ENCODE measurements around the gene SGPL1.

The SGPL1 gene

GRCh38 chr10:70812814-70813213 is 2.9 kb upstream of the SGPL1 start:
- H3K27me3 ChIP-seq (ENCODE audit: control insufficient read depth in 1 of 2, insufficient read depth in 2 of 2, low read length in 2 of 2): peaks cover 0 to 2% of the 10 kb centered on the region in 2 donors
- no peak overlapping the region for H3K4me3 ChIP-seq (ENCODE audit: low read length in 2 of 2)
- H3K36me3 ChIP-seq (ENCODE audit: control insufficient read depth in 2 of 2, insufficient read depth in 2 of 2, low read length in 2 of 2): no peaks in the 10 kb centered on the region
- H3K9ac ChIP-seq (ENCODE audit: low read length in 2 of 2): no peak overlapping the region
- no peak overlapping the region for H3K27ac ChIP-seq (ENCODE audit: low read length)
- H3K4me1 ChIP-seq (ENCODE audit: control insufficient read depth, insufficient read depth, low read length): peaks cover 12% of the 10 kb centered on the region
- H3K9me3 ChIP-seq (ENCODE audit: control insufficient read depth in 2 of 2, low read length in 2 of 2): no peaks in the 10 kb centered on the region

DNA sequence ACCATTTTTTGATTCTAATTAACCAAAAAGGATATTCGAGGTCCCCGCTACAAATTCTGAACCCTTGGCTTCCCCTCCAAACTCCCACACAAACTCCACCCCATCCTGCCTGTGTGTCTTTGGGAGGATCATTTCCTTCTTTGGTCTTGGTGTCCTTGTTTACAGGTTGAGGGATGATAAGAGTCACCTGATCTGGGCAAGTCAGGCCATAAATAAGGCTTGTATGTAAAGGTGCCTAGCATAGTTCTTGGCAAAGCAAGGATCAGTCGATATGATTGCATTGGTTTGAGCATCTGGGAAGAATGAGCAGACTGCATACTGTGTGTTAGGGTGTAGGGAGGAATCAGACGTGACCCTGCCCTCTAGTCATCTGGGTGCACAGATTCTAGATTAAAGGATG is 1.6 kb upstream of the SGPL1 start:
- Histone ChIP-seq H3K4me1 (ENCODE audit: control insufficient read depth, insufficient read depth, low read length) (peaks cover 12% of the 10 kb centered on the region), H3K4me3 (ENCODE audit: low read length in 2 of 2) (no peak overlapping the region), H3K27ac (ENCODE audit: low read length) (no peak overlapping the region), H3K9ac (ENCODE audit: low read length in 2 of 2) (peak overlapping the region in 1 of 2 donors; percentile 21), H3K36me3 (ENCODE audit: control insufficient read depth in 2 of 2, insufficient read depth in 2 of 2, low read length in 2 of 2) (peaks cover 2 to 3% of the 10 kb centered on the region in 2 donors), H3K27me3 (ENCODE audit: control insufficient read depth in 1 of 2, insufficient read depth in 2 of 2, low read length in 2 of 2) (no peaks in the 10 kb centered on the region), H3K9me3 (ENCODE audit: control insufficient read depth in 2 of 2, low read length in 2 of 2) (no peaks in the 10 kb centered on the region)

DNA sequence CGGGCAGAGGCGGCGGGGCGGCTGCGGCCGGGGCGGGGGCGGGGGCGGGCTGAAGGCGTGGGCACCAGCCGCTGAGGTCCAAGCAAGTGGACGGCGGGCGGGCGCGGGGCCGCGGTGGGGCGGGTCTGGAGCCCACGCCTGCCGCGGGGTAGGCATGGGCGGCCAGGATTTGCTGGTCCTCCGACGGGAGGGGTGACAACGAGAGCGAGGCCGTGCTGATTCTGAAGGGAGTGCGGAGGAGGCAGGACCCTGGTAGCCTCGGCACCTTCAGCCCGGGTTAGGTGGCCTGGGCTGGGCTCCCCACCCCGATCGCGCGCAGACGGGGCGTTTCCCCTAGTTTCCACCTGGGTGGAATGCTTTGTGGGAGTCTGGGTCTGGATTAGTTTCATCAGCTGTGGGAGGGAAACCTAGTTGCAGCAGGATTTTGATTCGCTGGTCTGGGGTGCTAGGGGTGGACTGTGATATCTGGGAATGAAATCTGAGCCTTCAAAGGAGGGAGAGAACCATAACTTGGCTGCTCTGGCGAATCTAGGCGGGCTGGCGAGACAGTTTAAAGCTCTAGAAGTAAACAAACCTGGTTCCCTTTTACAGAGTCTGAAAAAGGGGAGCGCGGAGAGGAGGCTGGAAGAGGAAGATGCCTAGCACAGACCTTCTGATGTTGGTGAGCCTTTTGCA is 609 bp downstream of the SGPL1 start:
- H3K9ac ChIP-seq (ENCODE audit: low read length in 2 of 2): peak overlapping the region; percentile 69 to 80
- H3K9me3 ChIP-seq (ENCODE audit: control insufficient read depth in 2 of 2, low read length in 2 of 2): no peaks in the 10 kb centered on the region
- peak overlapping the region; percentile 87 to 91 for H3K4me3 ChIP-seq (ENCODE audit: low read length in 2 of 2)
- no peaks in the 10 kb centered on the region for H3K27me3 ChIP-seq (ENCODE audit: control insufficient read depth in 1 of 2, insufficient read depth in 2 of 2, low read length in 2 of 2)
- peaks cover 12% of the 10 kb centered on the region for H3K4me1 ChIP-seq (ENCODE audit: control insufficient read depth, insufficient read depth, low read length)
- H3K27ac ChIP-seq (ENCODE audit: low read length): peak overlapping the region; percentile 64
- peaks cover 4 to 9% of the 10 kb centered on the region in 2 donors for H3K36me3 ChIP-seq (ENCODE audit: control insufficient read depth in 2 of 2, insufficient read depth in 2 of 2, low read length in 2 of 2)

DNA sequence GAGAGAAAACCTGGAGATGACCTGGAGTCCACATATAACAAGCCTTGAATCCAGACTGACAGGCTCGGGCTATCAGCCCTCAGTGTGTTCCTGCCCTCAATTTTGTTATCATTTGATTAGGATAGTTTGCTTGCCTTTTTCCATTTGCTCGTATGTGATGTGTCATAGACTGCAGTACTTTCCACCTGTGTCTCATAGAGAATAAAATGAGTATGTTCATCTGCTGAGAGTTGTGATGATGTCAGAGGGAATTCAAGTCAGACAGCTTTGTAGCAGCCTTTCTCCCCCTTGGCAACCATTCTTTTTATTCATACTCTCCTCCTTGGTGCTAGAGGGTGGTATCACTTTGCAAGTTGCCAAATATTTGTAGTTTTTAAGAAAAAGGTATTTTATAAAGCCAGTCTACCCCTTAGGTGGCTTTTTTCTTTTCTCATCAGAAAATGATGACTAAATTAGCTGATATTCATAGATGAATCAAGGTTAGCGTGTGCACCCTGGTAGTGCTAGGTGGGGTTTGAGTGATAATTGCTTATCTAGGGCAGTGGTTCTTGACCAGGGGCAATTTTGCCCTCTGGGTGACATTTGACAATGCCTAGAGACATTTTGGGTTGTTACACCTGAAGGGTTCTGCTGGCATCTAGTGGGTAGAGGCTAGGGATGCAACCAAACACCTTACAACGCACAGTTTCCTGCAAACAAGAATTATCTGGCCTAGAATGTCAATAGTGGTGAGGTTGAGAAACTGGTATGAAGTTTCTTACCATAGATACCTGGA is 5.4 kb downstream of the SGPL1 start:
- H3K4me1 ChIP-seq (ENCODE audit: control insufficient read depth, insufficient read depth, low read length): peaks cover 8% of the 10 kb centered on the region
- peaks cover 11% of the 10 kb centered on the region in 2 donors for H3K36me3 ChIP-seq (ENCODE audit: control insufficient read depth in 2 of 2, insufficient read depth in 2 of 2, low read length in 2 of 2)
- H3K9me3 ChIP-seq (ENCODE audit: control insufficient read depth in 2 of 2, low read length in 2 of 2): no peaks in the 10 kb centered on the region
- no peak overlapping the region for H3K4me3 ChIP-seq (ENCODE audit: low read length in 2 of 2)
- no peak overlapping the region for H3K9ac ChIP-seq (ENCODE audit: low read length in 2 of 2)
- H3K27me3 ChIP-seq (ENCODE audit: control insufficient read depth in 1 of 2, insufficient read depth in 2 of 2, low read length in 2 of 2): no peaks in the 10 kb centered on the region
- no peak overlapping the region for H3K27ac ChIP-seq (ENCODE audit: low read length)

GRCh38 chr10:70822076-70822820 is 6.5 kb downstream of the SGPL1 start:
- H3K9me3 ChIP-seq (ENCODE audit: control insufficient read depth in 2 of 2, low read length in 2 of 2): no peaks in the 10 kb centered on the region
- H3K9ac ChIP-seq (ENCODE audit: low read length in 2 of 2): no peak overlapping the region

GRCh38 chr10:70827086-70827757 is 11.5 kb downstream of the SGPL1 start:
- no peak overlapping the region for H3K4me3 ChIP-seq (ENCODE audit: low read length in 2 of 2)
- no peaks in the 10 kb centered on the region for H3K4me1 ChIP-seq (ENCODE audit: control insufficient read depth, insufficient read depth, low read length)
- H3K27me3 ChIP-seq (ENCODE audit: control insufficient read depth in 1 of 2, insufficient read depth in 2 of 2, low read length in 2 of 2): no peaks in the 10 kb centered on the region
- no peak overlapping the region for H3K9ac ChIP-seq (ENCODE audit: low read length in 2 of 2)
- H3K27ac ChIP-seq (ENCODE audit: low read length): no peak overlapping the region
- no peaks in the 10 kb centered on the region for H3K9me3 ChIP-seq (ENCODE audit: control insufficient read depth in 2 of 2, low read length in 2 of 2)
- H3K36me3 ChIP-seq (ENCODE audit: control insufficient read depth in 2 of 2, insufficient read depth in 2 of 2, low read length in 2 of 2): peaks cover 2 to 9% of the 10 kb centered on the region in 2 donors

More at GRCh38 chr10:70822076-70822820, 6.5 kb downstream of the SGPL1 start:
- no peak overlapping the region for H3K27ac ChIP-seq (ENCODE audit: low read length)
- no peaks in the 10 kb centered on the region for H3K27me3 ChIP-seq (ENCODE audit: control insufficient read depth in 1 of 2, insufficient read depth in 2 of 2, low read length in 2 of 2)
- no peak overlapping the region for H3K4me3 ChIP-seq (ENCODE audit: low read length in 2 of 2)
- no peaks in the 10 kb centered on the region for H3K4me1 ChIP-seq (ENCODE audit: control insufficient read depth, insufficient read depth, low read length)
- H3K36me3 ChIP-seq (ENCODE audit: control insufficient read depth in 2 of 2, insufficient read depth in 2 of 2, low read length in 2 of 2): peaks cover 11% of the 10 kb centered on the region in 2 donors

GRCh38 chr10:70828923-70829322 is 13.2 kb downstream of the SGPL1 start:
- Histone ChIP-seq H3K4me1 (ENCODE audit: control insufficient read depth, insufficient read depth, low read length) (no peaks in the 10 kb centered on the region), H3K9ac (ENCODE audit: low read length in 2 of 2) (no peak overlapping the region), H3K27me3 (ENCODE audit: control insufficient read depth in 1 of 2, insufficient read depth in 2 of 2, low read length in 2 of 2) (no peaks in the 10 kb centered on the region), H3K4me3 (ENCODE audit: low read length in 2 of 2) (no peak overlapping the region), H3K36me3 (ENCODE audit: control insufficient read depth in 2 of 2, insufficient read depth in 2 of 2, low read length in 2 of 2) (peaks cover 2 to 6% of the 10 kb centered on the region in 2 donors), H3K9me3 (ENCODE audit: control insufficient read depth in 2 of 2, low read length in 2 of 2) (no peaks in the 10 kb centered on the region), H3K27ac (ENCODE audit: low read length) (no peak overlapping the region)

- Histone ChIP-seq H3K36me3 (ENCODE audit: control insufficient read depth in 2 of 2, insufficient read depth in 2 of 2, low read length in 2 of 2) (peaks cover 2 to 6% of the 10 kb centered on the region in 2 donors), H3K27me3 (ENCODE audit: control insufficient read depth in 1 of 2, insufficient read depth in 2 of 2, low read length in 2 of 2) (no peaks in the 10 kb centered on the region), H3K9ac (ENCODE audit: low read length in 2 of 2) (no peak overlapping the region), H3K27ac (ENCODE audit: low read length) (no peak overlapping the region), H3K9me3 (ENCODE audit: control insufficient read depth in 2 of 2, low read length in 2 of 2) (no peaks in the 10 kb centered on the region), H3K4me3 (ENCODE audit: low read length in 2 of 2) (no peak overlapping the region), H3K4me1 (ENCODE audit: control insufficient read depth, insufficient read depth, low read length) (no peaks in the 10 kb centered on the region)
Observed at GRCh38 chr10:70829543-70829942, 13.8 kb downstream of the SGPL1 start.

- Histone ChIP-seq H3K36me3 (ENCODE audit: control insufficient read depth in 2 of 2, insufficient read depth in 2 of 2, low read length in 2 of 2) (peaks cover 2 to 6% of the 10 kb centered on the region in 2 donors), H3K9me3 (ENCODE audit: control insufficient read depth in 2 of 2, low read length in 2 of 2) (no peaks in the 10 kb centered on the region), H3K9ac (ENCODE audit: low read length in 2 of 2) (no peak overlapping the region), H3K27me3 (ENCODE audit: control insufficient read depth in 1 of 2, insufficient read depth in 2 of 2, low read length in 2 of 2) (no peaks in the 10 kb centered on the region), H3K4me1 (ENCODE audit: control insufficient read depth, insufficient read depth, low read length) (no peaks in the 10 kb centered on the region), H3K27ac (ENCODE audit: low read length) (no peak overlapping the region), H3K4me3 (ENCODE audit: low read length in 2 of 2) (no peak overlapping the region)
Observed at GRCh38 chr10:70830164-70830563, 14.4 kb downstream of the SGPL1 start.

- Histone ChIP-seq H3K27me3 (ENCODE audit: control insufficient read depth in 1 of 2, insufficient read depth in 2 of 2, low read length in 2 of 2) (no peaks in the 10 kb centered on the region), H3K9ac (ENCODE audit: low read length in 2 of 2) (no peak overlapping the region), H3K4me3 (ENCODE audit: low read length in 2 of 2) (no peak overlapping the region), H3K27ac (ENCODE audit: low read length) (no peak overlapping the region), H3K36me3 (ENCODE audit: control insufficient read depth in 2 of 2, insufficient read depth in 2 of 2, low read length in 2 of 2) (peaks cover 0 to 2% of the 10 kb centered on the region in 2 donors), H3K9me3 (ENCODE audit: control insufficient read depth in 2 of 2, low read length in 2 of 2) (no peaks in the 10 kb centered on the region), H3K4me1 (ENCODE audit: control insufficient read depth, insufficient read depth, low read length) (no peaks in the 10 kb centered on the region)
Observed at GRCh38 chr10:70832221-70832620, 16.5 kb downstream of the SGPL1 start.

All from stomach smooth muscle (tissue), 2 donors.